NCI-H510A (cell line): ENCODE measurements around the gene FSD2.

Experiments used
- DNase-seq: peaks from one replicate; lab custom pipeline; 2025; lab: John Stamatoyannopoulos, UW

The FSD2 gene

GRCh38 chr15:82805994-82806406 lies at the start of gene FSD2:
FSD2 (minus strand) TSS chr15:82806069; CDS start chr15:82787390, 18,679 bp downstream.
- DNase-seq, result peak; percentile 28

- DNase-seq, result no peak
These were observed 48.7 kb upstream of the FSD2 start for GRCh38 chr15:82854554-82854953.

GRCh38 chr15:82852941-82853561 lies 47.2 kb upstream of the FSD2 start:
- no peak for DNase-seq

GRCh38 chr15:82851981-82852511 lies 46.2 kb upstream of the FSD2 start:
- DNase-seq, result no peak

- no peak for DNase-seq
These were observed 45.5 kb upstream of the FSD2 start for GRCh38 chr15:82851306-82851850.

- no peak for DNase-seq
These were observed 44.9 kb upstream of the FSD2 start for GRCh38 chr15:82850731-82851130.

- DNase-seq, result peak; percentile 14
These were observed 44.0 kb upstream of the FSD2 start for GRCh38 chr15:82849556-82850512.

GRCh38 chr15:82848241-82848993 lies 42.5 kb upstream of the FSD2 start:
- DNase-seq, result no peak

GRCh38 chr15:82847703-82848102 lies 41.8 kb upstream of the FSD2 start:
- no peak for DNase-seq

- DNase-seq, result no peak
These were observed 40.8 kb upstream of the FSD2 start for GRCh38 chr15:82846621-82847020.

- DNase-seq, result no peak
These were observed 39.8 kb upstream of the FSD2 start for GRCh38 chr15:82845686-82846085.

- DNase-seq, result no peak
These were observed 37.7 kb upstream of the FSD2 start for GRCh38 chr15:82843566-82843965.

GRCh38 chr15:82840166-82840565 lies 34.3 kb upstream of the FSD2 start:
- no peak for DNase-seq

GRCh38 chr15:82839136-82839535 lies 33.3 kb upstream of the FSD2 start:
- no peak for DNase-seq

GRCh38 chr15:82838096-82838735 lies 32.3 kb upstream of the FSD2 start:
- DNase-seq, result no peak

- DNase-seq, result no peak
These were observed 29.6 kb upstream of the FSD2 start for GRCh38 chr15:82835391-82835917.

GRCh38 chr15:82833362-82833682 lies 27.5 kb upstream of the FSD2 start:
- DNase-seq, result no peak

- DNase-seq, result no peak
These were observed 26.9 kb upstream of the FSD2 start for GRCh38 chr15:82832601-82833361.

GRCh38 chr15:82831894-82832600 lies 26.2 kb upstream of the FSD2 start:
- no peak for DNase-seq
